Activated B cell treated with CpG ODN at 0.5 μM for 24 hours (primary cell): ENCODE data around the gene NUDT13. TPM values are rescaled to one million over a fixed set of nuclear protein-coding genes. Genes with fewer than 3 reads are reported as not detected.

Experiments used
- ATAC-seq: fragments of 200-7000 bp; cut with Tn5 transposase; one replicate; pipeline ENCODE4 v1.10.0; 2021; ENCODE audit warnings: low read depth, mild to moderate bottlenecking, moderate library complexity
- CTCF ChIA-PET: fragments of 350-600 bp; sonication (Branson Sonifier 250); formaldehyde crosslinking; loops from one replicate; lab custom pipeline; 2021; ENCODE audit warnings: antibody characterized with exemption; lab: Charles Lee
- POLR2A ChIA-PET: fragments of 350-600 bp; sonication (Branson Sonifier 250); formaldehyde crosslinking; loops from one replicate; lab custom pipeline; 2021; ENCODE audit warnings: antibody characterized with exemption; lab: Charles Lee
- DNase-seq: peaks from one replicate; pipeline ENCODE4 v3.0.0; 2022
- H3K27ac Mint-ChIP-seq: one replicate; pipeline ENCODE4 v1.8.0; 2020; ENCODE audit warnings: mixed read lengths
- H3K27me3 Mint-ChIP-seq: one replicate; pipeline ENCODE4 v1.8.0; 2021; ENCODE audit warnings: mixed read lengths
- H3K36me3 Mint-ChIP-seq: one replicate; pipeline ENCODE4 v1.8.0; 2021; ENCODE audit warnings: low read depth, mixed read lengths
- H3K4me1 Mint-ChIP-seq: one replicate; pipeline ENCODE4 v1.8.0; 2021; ENCODE audit warnings: mixed read lengths
- H3K4me3 Mint-ChIP-seq: one replicate; pipeline ENCODE4 v1.8.0; 2020; ENCODE audit warnings: mild to moderate bottlenecking, mixed read lengths
- H3K9me3 Mint-ChIP-seq: one replicate; pipeline ENCODE4 v1.8.0; 2020; ENCODE audit warnings: mixed read lengths
- intact Hi-C: fragments of 100-400 bp; cut with micrococcal nuclease; formaldehyde crosslinking; loops from one replicate; pipeline ENCODE4 v1.15.1; 2024
- total RNA-seq: library from RNA; stranded (reverse); gene quantifications from 2 replicates; pipeline ENCODE4 v1.2.3, GENCODE V29; 2022
- TF ChIP-seq, protein P1 (sequence below): fragments of 200-600 bp; IDR thresholded peaks from one replicate; pipeline ENCODE4 v1.8.0; 2022; ENCODE audit warnings: antibody characterized with exemption, mild to moderate bottlenecking

NUDT13 gene
- total RNA-seq, 1 donor from 2014 or later, result 4.6 TPM

DNA sequence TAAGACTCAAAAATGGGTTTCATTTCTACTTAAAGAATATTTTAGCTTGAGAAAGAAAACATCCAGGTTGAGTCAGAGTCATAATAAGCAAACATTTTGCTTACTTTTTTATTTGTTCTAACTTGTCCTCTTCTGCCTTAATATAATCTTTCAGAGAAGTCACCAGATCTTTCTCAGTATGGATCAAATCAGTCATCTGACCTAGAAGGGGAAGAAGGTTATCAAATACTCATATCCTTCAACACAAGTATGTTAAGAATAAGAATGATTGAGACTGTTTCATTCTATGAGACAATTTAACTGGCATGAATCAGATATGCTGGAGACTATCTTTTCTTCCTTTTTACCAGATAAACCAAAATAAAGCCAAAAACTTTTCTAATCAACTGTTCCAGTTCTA is 36.6 kb upstream of the NUDT13 start:
- ChIA-PET POLR2A (interaction anchor here (0.6 kb wide), 1 partner anchor 98 kb away, joined by 3 read pairs; no protein-coding TSS in a partner anchor), CTCF (no interaction called here)
- intact Hi-C loops, result no loop called here
- H3K36me3 Mint-ChIP-seq, result peaks cover 44% of the 10 kb centered on the region
- no peak overlapping the region for H3K27ac Mint-ChIP-seq
- ATAC-seq (no peak), DNase-seq (no peak)
- no peak overlapping the region for H3K4me3 Mint-ChIP-seq
- H3K27me3 Mint-ChIP-seq, result no peaks in the 10 kb centered on the region
- H3K9me3 Mint-ChIP-seq, result no peaks in the 10 kb centered on the region
- TF ChIP-seq, protein P1, sequence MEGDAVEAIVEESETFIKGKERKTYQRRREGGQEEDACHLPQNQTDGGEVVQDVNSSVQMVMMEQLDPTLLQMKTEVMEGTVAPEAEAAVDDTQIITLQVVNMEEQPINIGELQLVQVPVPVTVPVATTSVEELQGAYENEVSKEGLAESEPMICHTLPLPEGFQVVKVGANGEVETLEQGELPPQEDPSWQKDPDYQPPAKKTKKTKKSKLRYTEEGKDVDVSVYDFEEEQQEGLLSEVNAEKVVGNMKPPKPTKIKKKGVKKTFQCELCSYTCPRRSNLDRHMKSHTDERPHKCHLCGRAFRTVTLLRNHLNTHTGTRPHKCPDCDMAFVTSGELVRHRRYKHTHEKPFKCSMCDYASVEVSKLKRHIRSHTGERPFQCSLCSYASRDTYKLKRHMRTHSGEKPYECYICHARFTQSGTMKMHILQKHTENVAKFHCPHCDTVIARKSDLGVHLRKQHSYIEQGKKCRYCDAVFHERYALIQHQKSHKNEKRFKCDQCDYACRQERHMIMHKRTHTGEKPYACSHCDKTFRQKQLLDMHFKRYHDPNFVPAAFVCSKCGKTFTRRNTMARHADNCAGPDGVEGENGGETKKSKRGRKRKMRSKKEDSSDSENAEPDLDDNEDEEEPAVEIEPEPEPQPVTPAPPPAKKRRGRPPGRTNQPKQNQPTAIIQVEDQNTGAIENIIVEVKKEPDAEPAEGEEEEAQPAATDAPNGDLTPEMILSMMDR, result no peak
- H3K4me1 Mint-ChIP-seq, result peaks cover 9% of the 10 kb centered on the region

DNA sequence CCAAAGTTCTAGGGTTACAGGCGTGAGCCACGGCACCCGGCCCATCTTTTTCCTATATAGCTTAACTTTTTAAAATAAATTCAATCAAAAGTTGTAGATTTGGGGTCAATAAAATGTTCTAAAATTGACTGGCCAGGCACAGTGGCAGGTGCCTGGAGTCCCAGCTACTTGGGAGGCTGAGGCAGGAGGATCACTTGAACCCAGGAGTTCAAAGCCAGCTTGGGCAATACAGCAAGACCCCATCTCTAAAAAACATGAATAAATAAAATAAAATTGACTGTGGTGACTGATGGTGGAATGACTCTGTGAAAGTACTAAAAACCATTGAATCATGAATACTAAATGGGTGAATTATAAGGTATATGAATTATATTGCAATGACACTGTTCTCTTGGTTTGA is 34.4 kb upstream of the NUDT13 start:
- Mint-ChIP-seq H3K36me3 (peaks cover 29% of the 10 kb centered on the region), H3K27ac (no peak overlapping the region), H3K9me3 (no peaks in the 10 kb centered on the region), H3K27me3 (no peaks in the 10 kb centered on the region), H3K4me3 (no peak overlapping the region), H3K4me1 (peaks cover 9% of the 10 kb centered on the region)
- ATAC-seq (no peak), DNase-seq (no peak)
- intact Hi-C loops, result no loop called here
- CTCF ChIA-PET, result interaction anchor here (0.9 kb wide), 1 partner anchor 20 kb away, joined by 3 read pairs; no protein-coding TSS in a partner anchor
- POLR2A ChIA-PET, result no interaction called here
- TF ChIP-seq, protein P1, result no peak

DNA sequence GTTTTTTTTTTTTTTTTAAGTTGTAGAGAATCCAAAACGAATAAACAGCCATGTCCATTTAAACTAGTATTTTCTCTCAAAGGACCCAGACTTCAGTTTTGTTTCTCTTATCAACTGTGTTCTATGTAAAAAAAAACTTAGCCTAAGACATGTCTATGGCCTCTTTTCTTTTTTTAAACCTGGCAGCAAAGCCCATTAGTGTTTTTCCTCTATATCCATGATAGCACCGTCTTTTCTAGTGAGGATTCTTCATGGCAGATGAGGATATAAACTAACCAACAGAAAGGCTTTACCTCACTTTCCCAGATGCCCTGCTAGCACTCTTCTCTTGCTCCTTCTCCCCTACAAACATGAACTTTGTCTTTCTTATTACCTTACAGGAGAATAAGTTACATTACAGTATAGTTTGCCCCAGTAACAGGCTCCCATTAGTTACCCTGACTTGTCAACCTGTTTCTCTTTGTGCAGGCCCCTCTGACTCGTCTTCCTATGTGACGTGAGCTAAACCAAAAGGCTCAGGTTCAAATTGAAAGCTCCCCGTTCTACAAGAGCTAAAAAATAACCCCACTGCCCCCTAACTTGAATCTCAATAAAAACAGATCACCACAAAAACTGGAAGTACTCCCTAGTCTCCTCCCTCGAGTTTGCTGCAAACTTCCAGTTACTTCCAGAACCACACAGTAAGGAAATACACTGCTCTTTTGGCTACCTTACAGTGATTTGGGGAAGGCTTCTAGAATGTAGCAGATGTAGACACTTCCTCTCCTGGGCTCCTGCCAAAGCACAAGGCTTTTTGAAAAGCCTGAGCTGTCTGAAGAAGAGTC is 33.7 kb upstream of the NUDT13 start:
- H3K36me3 Mint-ChIP-seq, result peaks cover 22% of the 10 kb centered on the region
- no peaks in the 10 kb centered on the region for H3K27me3 Mint-ChIP-seq
- no peak overlapping the region for H3K4me3 Mint-ChIP-seq
- no peak for DNase-seq
- peak overlapping the region; percentile 19 for H3K27ac Mint-ChIP-seq
- H3K4me1 Mint-ChIP-seq, result peaks cover 9% of the 10 kb centered on the region
- intact Hi-C loops, result no loop called here
- H3K9me3 Mint-ChIP-seq, result no peaks in the 10 kb centered on the region
- POLR2A ChIA-PET, result no interaction called here
- TF ChIP-seq, protein P1, result no peak
- no peak for ATAC-seq
- CTCF ChIA-PET, result interaction anchor here (0.9 kb wide), 1 partner anchor 19 kb away, joined by 3 read pairs; no protein-coding TSS in a partner anchor

DNA sequence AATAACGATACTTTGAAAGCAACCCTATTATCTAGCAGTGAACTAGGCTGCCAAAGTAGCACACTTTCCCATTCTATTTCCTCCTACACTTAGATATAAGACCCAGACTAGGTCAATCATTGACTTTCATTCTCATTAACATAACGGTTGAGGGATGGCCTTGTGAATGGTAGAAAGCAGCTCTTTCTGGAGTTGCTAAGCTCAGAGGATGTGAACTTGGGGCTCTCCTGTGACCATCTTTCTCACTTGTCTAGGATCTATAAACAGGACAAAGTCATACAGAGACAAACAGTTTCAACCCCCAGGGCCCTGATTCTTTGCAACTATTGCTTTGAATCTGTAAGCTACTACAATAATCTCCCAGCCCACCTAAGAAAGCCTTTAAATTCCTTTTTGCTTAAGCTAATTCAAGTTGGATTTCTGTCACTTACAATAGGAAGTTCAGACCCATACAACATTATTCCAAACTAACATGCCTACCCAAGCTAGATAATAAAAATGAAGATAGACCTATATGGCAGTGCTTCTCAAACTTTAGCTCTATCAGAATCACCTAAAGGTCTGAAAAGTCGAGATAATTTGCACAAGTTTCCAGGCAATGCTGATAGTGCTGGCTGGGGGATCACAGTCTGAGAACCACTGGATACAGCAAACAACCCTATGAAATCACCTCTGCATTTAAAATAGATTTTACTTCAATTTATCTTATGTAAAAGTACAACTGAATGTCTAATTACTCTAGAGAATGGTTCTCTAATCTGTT is 30.3 kb upstream of the NUDT13 start:
- Mint-ChIP-seq H3K27ac (no peak overlapping the region), H3K4me3 (no peak overlapping the region), H3K4me1 (peaks cover 15% of the 10 kb centered on the region), H3K9me3 (no peaks in the 10 kb centered on the region), H3K36me3 (peaks cover 2% of the 10 kb centered on the region), H3K27me3 (no peaks in the 10 kb centered on the region)
- no peak for DNase-seq
- ChIA-PET CTCF (interaction anchor here (0.8 kb wide), 1 partner anchor 45 kb away, joined by 3 read pairs; no protein-coding TSS in a partner anchor), POLR2A (no interaction called here)
- intact Hi-C loops, result loop anchor here (2.0 kb wide), 1 partner anchor 15 kb away; no protein-coding TSS in a partner anchor
- ATAC-seq, result no peak
- TF ChIP-seq, protein P1, result no peak

DNA sequence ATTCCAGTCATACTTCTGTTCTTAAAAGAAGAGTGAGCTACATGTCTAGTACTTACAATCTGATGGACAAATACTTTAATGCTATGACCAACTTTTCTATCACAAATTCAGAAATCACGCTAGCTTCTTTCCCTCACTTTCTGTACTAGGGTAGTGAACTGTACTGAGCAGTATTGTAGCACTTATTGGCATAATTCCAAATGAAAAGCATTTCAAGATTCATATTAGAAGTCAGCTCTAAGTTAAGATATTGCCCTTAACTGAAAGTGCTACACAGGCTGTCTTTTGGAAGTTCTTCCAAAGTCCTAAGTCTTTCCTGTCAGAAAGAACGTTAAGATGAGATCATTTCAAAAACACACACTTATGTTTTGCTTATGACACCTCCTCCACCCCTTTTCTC is 27.0 kb upstream of the NUDT13 start:
- Mint-ChIP-seq H3K36me3 (peaks cover 1% of the 10 kb centered on the region), H3K4me3 (no peak overlapping the region), H3K9me3 (no peaks in the 10 kb centered on the region), H3K4me1 (peaks cover 7% of the 10 kb centered on the region), H3K27ac (no peak overlapping the region), H3K27me3 (no peaks in the 10 kb centered on the region)
- POLR2A ChIA-PET, result no interaction called here
- ATAC-seq, result no peak
- no peak for DNase-seq
- intact Hi-C loops, result no loop called here
- CTCF ChIA-PET, result interaction anchor here (1.1 kb wide), 1 partner anchor 16 kb away, joined by 3 read pairs; no protein-coding TSS in a partner anchor
- TF ChIP-seq, protein P1, result no peak
